H7 (cell line): ENCODE results near the gene CCT6A. TPM values are rescaled to one million over a fixed set of nuclear protein-coding genes. Genes with fewer than 3 reads are reported as not detected.
"Not testable (repeated sequence)": the region's sequence is repeated elsewhere in the genome, so short reads cannot be mapped to it uniquely, and the experiment has no call there.

ENCODE experiments used
- DNase-seq: peaks from one replicate; pipeline ENCODE4 v3.0.0; 2012
- H3K27me3 ChIP-seq: 2 replicates; pipeline ENCODE4 v1.6.0; 2011; ENCODE audit warnings: mild to moderate bottlenecking, low read length; ENCODE audit not compliant: control insufficient read depth, insufficient read depth
- H3K36me3 ChIP-seq: replicated peaks from 2 replicates; pipeline ENCODE4 v1.5.1; 2011; ENCODE audit warnings: low read length; ENCODE audit not compliant: control insufficient read depth, insufficient read depth
- H3K4me3 ChIP-seq: 2 replicates; pipeline ENCODE4 v1.5.1; 2011; ENCODE audit warnings: low read depth, mild to moderate bottlenecking, control low read depth, low read length, moderate library complexity; ENCODE audit not compliant: insufficient read depth
- total RNA-seq: library from RNA; depleted of rRNA; stranded (reverse); fragments of >200 nt; shearing (Covaris generic); gene quantifications from 2 replicates; pipeline ENCODE4 v1.2.3, GENCODE V29; 2014; rRNA removed

The CCT6A gene, protein sequence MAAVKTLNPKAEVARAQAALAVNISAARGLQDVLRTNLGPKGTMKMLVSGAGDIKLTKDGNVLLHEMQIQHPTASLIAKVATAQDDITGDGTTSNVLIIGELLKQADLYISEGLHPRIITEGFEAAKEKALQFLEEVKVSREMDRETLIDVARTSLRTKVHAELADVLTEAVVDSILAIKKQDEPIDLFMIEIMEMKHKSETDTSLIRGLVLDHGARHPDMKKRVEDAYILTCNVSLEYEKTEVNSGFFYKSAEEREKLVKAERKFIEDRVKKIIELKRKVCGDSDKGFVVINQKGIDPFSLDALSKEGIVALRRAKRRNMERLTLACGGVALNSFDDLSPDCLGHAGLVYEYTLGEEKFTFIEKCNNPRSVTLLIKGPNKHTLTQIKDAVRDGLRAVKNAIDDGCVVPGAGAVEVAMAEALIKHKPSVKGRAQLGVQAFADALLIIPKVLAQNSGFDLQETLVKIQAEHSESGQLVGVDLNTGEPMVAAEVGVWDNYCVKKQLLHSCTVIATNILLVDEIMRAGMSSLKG
- 284 and 324 TPM in 2 replicates for total RNA-seq

DNA sequence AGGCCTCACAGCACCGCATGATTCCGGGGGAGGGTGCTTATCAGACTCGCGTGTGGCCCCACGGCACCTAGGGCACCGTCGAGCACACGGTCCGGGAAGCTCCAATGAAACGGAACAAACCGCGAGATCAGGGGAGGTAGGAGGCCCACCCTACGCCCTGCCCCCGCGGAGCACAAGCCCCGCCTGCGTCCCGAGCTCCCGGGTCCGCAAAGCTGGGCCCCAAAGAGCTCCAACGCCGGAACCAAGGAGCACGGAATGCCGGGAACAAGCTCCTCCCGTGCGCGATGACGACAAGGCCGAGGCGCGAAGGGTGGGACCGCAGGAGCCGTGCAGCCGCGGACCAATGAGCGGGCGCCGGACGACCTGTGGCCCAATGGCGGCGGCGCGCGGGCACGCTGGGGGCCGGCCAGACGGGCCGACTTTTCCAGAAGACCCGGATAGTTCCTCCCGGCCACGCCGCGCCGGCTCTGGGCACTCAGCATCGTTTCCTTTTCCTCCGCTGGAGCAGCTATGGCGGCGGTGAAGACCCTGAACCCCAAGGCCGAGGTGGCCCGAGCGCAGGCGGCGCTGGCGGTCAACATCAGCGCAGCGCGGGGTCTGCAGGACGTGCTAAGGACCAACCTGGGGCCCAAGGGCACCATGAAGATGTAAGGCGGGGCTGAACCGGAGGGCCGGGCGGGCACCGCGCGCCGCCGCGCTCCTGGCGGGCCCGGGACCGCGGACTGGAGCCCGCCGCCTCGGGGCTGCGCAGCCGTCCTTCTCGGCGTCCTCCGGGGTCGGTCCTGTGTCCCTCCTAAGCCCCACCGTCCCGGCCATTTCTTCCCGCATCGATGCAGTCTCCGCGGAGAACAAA is at the start of gene CCT6A, which contains the start of gene PSPH:
Gene CCT6A (plus strand): TSS at position 427 of the 853 bp plus-strand sequence. CDS start 84 bp downstream, at position 511.
Gene PSPH (minus strand): TSS at position 106 of the 853 bp plus-strand sequence. CDS start 30,232 bp downstream, outside the sequence.
- H3K4me3 ChIP-seq: peak within 1 kb of the TSS; percentile 89
- peak; percentile 97 for DNase-seq
- peaks cover 29% of the 10 kb centered on the region for H3K36me3 ChIP-seq
- no peaks in the 10 kb centered on the region for H3K27me3 ChIP-seq

DNA sequence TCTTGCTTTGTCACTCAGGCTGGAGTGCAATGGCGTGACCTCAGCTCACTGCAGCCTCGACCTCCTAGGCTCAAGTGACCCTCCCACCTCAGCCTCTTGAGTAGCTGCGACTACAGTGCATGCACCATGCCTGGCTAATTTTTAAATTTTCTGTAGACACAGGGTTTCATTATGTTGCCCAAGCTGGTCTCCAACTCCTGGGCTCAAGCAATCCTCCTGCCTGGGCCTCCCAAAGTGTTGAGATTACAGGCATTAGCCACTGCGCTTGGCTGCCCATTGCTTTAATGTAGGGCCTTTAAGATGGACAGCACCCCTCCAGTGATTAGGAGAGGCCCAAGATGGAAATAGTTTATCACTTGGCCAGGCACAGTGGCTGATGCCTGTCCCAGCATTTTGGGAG is 47.8 kb upstream of the CCT6A start:
- no peaks in the 10 kb centered on the region for H3K36me3 ChIP-seq
- no peak overlapping the region for H3K4me3 ChIP-seq
- H3K27me3 ChIP-seq: no peaks in the 10 kb centered on the region
- no peak for DNase-seq

DNA sequence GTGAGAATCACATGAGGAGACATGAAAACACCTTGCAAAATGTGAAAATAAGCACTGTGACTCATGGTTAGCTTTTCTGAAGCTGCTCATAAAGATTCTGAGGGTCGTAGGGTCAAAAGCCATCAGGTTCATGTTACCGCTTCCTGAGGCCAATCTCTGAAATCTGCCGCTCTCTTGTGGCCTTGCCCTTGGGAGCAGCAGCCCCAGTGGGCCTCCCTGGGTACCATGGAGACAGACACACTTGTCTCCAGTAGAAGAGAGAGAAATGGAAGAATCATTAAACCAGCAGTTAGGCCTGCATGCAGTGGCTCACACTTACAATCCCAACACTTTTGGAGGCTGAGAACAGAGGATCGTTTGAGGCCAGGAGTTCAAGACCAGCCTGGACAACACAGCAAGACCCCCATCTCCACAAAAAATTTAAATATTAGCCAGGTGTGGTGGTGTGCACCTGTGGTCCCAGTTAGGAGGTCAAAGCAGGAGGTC is 44.4 kb upstream of the CCT6A start:
- Histone ChIP-seq H3K27me3 (no peaks in the 10 kb centered on the region), H3K36me3 (peaks cover 1% of the 10 kb centered on the region; the same call in 1 of the 2 replicates)
- DNase-seq: no peak

DNA sequence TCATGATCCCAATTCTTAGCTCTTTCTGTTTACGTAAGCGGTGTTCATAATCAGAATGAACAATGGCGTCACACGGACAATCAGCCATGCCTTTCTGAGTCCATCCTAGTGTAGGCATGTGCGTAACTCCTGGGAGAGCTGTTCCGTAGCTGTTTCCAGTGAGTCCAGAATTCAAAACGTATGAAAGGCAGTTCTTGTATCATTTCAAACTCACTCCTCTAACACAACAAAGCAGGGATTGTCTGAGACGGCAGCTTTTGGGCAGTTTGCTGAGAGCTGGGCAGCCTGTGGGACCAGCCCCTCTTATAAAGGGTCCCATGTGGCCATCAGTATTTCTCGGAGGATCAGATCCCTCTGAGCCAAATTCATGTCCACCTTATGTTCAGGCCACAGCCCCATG is 43.7 kb upstream of the CCT6A start:
- peaks cover 1% of the 10 kb centered on the region for H3K36me3 ChIP-seq

More for the DNA sequence above, 44.4 kb upstream of the CCT6A start:
- H3K4me3 ChIP-seq: no peak overlapping the region

DNA sequence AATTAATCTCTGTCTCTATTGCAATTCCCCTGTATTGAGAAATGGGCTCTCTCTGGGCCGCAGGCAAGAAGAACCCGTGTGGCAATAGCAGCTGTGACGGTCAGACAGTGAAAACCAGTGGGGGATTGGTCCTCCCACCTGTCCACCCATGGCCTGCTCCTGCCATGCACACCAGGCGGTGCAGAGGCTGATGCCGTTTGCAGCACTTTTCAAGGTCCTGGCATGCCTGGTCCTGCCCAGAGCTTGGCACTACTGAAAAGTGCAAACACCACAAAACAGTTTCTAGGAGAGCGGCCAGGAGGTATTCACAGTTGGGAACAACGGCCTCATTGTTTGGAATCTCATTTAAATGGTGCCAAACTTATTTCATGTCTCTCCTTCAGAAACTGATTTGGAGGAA is 41.9 kb upstream of the CCT6A start:
- Histone ChIP-seq H3K27me3 (no peaks in the 10 kb centered on the region), H3K4me3 (no peak overlapping the region), H3K36me3 (peaks cover 8% of the 10 kb centered on the region)
- DNase-seq: no peak

More for the DNA sequence above, 43.7 kb upstream of the CCT6A start:
- no peak overlapping the region for H3K4me3 ChIP-seq
- no peak for DNase-seq
- no peaks in the 10 kb centered on the region for H3K27me3 ChIP-seq

DNA sequence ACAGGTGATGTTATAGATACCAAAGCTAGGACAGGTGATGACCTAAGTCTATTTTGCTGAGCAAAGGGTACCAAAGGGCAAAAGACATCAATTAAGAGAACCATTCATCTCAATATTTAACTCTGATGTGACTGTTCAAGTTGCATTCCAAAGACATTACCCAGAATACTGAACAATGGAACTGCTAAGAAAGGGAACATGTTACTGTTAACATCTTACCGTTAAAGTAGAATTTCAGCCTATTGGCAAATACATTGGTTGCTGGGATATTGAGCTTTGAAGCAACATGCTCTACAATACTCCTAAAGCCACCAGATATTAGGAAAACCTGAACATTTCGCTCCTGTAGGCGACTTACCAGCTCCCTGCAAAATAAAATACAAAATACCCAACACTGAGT is 34.5 kb upstream of the CCT6A start:
- H3K27me3 ChIP-seq, DNase-seq, H3K4me3 ChIP-seq: not testable (repeated sequence)
- peaks cover 15% of the 10 kb centered on the region for H3K36me3 ChIP-seq

DNA sequence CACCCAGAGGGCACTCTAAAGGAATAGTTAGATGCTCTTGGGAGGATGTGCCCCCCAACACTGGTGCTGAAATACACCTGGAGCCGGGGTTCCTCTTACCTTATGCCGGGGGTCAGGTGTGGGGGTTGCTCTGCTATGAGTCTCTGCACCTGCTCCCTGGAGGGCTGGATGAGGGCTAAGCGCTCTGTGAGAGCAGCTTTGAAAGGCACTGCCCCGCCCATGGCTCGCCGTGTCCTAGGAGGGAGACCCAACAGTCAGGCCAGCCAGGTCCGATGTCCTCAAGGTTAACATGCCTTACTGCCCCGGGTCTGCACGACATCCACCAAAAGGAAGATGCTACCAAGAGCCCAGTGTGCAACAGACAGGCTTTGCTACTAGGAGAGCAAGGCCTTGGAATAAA is 32.1 kb upstream of the CCT6A start:
- Histone ChIP-seq H3K27me3 (no peaks in the 10 kb centered on the region), H3K4me3 (no peak overlapping the region), H3K36me3 (peaks cover 8% of the 10 kb centered on the region)
- DNase-seq: no peak

DNA sequence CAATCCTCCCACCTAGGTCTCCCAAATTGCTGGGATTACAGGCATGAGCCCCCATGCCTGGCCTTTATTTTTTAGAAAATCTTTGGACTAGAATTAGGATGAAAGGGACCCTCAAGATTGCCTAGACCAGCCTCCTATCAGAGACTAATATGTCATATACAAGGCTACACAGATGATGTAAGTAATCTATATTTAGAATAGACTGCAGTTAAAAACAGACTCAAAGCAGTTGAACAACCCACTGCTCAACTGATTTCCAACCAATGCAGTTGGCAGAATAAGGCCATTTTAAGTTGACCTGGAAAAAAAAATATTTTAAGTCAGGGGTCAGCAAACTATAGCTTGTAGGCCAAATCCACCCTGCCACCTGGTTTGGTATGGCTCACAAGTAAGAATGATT is 28.1 kb upstream of the CCT6A start:
- peaks cover 12% of the 10 kb centered on the region for H3K36me3 ChIP-seq
- no peaks in the 10 kb centered on the region for H3K27me3 ChIP-seq
- H3K4me3 ChIP-seq: no peak overlapping the region
- no peak for DNase-seq

DNA sequence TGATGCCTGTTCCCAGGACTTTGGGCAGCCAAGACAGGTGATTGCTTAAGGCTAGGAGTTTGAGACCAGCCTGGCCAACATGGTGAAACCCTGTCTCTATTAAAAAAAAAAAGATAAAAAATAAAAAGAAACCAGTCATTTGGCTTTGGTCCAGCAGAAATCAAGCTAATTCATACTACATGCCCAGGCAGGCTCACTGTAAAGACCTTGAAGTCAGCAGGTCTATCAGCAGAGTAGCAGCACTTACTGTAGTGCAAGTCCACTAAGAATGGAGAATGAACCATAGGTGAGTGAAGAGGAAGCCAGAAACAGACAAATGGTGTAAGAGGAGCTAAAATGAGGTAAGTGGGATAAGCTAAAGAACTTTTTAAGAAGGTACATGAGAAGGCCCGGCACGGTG is 25.0 kb upstream of the CCT6A start:
- DNase-seq: no peak
- Histone ChIP-seq H3K4me3 (no peak overlapping the region), H3K27me3 (no peaks in the 10 kb centered on the region), H3K36me3 (peaks cover 12% of the 10 kb centered on the region)

DNA sequence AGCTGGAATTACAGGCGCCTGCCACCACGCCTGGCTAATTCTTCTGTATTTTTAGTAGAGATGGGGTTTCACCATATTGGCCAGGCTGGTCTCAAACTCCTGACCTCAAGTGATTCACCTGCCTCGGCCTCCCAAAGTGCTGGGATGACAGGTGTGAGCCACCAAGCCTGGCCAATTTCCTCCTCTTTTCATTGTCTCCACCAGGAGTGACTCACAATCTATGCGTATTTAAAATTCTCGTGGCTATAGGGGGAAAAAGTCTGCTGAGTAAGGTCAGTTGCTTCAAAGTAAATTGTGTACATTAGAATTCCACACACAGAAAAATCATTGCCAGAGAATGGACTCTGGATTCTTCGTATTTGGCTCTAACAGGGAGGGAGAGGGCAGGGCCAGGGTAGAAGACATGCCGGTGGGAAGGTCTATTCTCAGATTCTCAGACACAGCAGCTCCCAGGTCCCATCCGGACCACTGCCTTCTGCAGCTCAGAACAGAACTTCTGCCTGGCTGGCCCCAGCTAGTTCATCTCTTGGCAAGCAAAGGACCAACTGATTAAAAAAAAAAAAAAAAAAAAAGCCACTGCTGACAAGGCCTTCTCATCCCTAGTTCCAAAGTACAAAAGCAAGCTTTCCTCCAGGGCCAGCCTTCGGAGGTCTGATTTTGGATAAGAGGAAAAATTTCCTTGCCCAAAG is 22.5 kb upstream of the CCT6A start:
- DNase-seq: no peak
- H3K4me3 ChIP-seq: no peak overlapping the region
- H3K27me3 ChIP-seq: no peaks in the 10 kb centered on the region
- peaks cover 12% of the 10 kb centered on the region for H3K36me3 ChIP-seq

DNA sequence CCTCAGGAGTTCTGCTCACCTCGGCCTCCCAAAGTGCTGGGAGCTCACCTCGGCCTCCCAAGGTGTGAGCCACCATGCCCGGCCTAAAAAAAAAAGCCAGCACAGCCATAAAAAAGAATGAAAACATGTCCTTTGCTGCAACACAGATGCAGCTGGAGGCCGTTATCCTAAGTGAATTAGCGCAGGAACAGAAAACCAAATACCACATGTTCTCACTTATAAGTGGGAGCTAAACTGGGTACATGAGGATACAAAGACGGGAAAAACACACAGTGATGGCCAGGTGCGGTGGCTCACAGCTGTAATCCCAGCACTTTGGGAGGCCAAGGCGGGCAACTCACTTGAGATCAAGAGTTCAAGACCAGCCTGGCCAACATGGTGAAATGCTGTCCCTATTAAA is 21.2 kb upstream of the CCT6A start:
- Histone ChIP-seq H3K36me3 (peaks cover 12% of the 10 kb centered on the region), H3K4me3 (no peak overlapping the region), H3K27me3 (no peaks in the 10 kb centered on the region)
- DNase-seq: no peak

DNA sequence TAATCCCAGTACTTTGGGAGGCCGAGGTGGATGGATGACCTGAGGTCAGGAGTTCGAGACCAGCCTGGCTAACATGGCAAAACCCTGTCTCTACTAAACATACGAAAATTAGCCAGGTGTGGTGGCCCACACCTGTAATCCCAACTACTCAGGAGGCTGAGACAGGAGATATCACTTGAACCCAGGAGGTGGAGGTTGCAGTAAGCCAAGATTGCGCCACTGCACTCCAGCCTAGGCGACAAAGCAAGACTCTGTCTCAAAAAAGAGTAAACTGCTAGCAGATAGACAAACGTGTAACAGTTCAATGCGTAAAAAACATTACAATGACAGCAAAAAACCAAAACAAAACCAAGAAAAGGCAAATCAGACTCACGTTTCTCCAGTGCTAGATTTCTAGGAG is 20.0 kb upstream of the CCT6A start:
- H3K27me3 ChIP-seq, H3K4me3 ChIP-seq, DNase-seq: not testable (repeated sequence)
- peaks cover 11% of the 10 kb centered on the region for H3K36me3 ChIP-seq

DNA sequence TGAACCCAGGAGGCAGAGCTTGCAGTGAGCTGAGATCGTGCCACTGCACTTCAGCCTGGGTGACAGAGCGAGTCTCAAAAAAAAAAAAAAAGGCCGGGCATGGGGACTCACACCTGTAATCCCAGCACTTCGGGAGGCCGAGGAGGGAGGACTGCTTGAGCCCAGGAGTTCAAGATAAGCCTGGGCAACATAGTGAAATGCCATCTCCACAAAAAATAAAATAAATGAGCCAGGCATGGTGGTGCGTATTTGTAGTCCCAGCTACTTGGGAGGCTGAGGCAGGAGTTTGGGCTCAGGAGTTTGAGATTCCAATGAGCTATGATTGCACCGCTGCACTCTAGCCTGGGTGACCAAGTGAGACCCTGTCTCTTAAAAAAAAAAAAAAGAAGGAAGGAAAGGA is 19.0 kb upstream of the CCT6A start:
- H3K27me3 ChIP-seq, DNase-seq, H3K4me3 ChIP-seq: not testable (repeated sequence)
- H3K36me3 ChIP-seq: peaks cover 10% of the 10 kb centered on the region
